H9 (cell line): ENCODE data around the gene PPM1H. TPM values are rescaled to one million over a fixed set of nuclear protein-coding genes. Genes with fewer than 3 reads are reported as not detected.

Experiments
- DNase-seq: peaks from one replicate; pipeline ENCODE4 v3.0.0-alpha.2; 2017
- H2AFZ ChIP-seq: one replicate; pipeline ENCODE4 v1.6.1; 2013; ENCODE audit warnings: mild to moderate bottlenecking, low read length, control low read depth, moderate library complexity
- H2AK5ac ChIP-seq: 2 replicates; pipeline ENCODE4 v1.6.1; 2013; ENCODE audit warnings: low read length, control low read depth, mixed read lengths; ENCODE audit not compliant: insufficient read length
- H2BK120ac ChIP-seq: one replicate; pipeline ENCODE4 v1.6.1; 2013; ENCODE audit warnings: low read depth, mild to moderate bottlenecking, low read length, control low read depth, inconsistent platforms; ENCODE audit not compliant: poor library complexity, severe bottlenecking
- H2BK12ac ChIP-seq: 2 replicates; pipeline ENCODE4 v1.6.1; 2013; ENCODE audit warnings: low read length, control low read depth, mixed read lengths, low read depth; ENCODE audit not compliant: insufficient read length
- H2BK15ac ChIP-seq: 2 replicates; pipeline ENCODE4 v1.6.1; 2013; ENCODE audit warnings: low read depth, low read length, control low read depth
- H2BK20ac ChIP-seq: one replicate; pipeline ENCODE4 v1.6.1; 2013; ENCODE audit warnings: low read depth, mild to moderate bottlenecking, low read length, control low read depth, inconsistent platforms; ENCODE audit not compliant: poor library complexity, severe bottlenecking
- H2BK5ac ChIP-seq: 2 replicates; pipeline ENCODE4 v1.6.1; 2013; ENCODE audit warnings: low read length, control low read depth, mixed read lengths; ENCODE audit not compliant: insufficient read length
- H3K14ac ChIP-seq: 2 replicates; pipeline ENCODE4 v1.6.1; 2013; ENCODE audit warnings: low read length, control low read depth; ENCODE audit not compliant: insufficient read depth
- H3K18ac ChIP-seq: 2 replicates; pipeline ENCODE4 v1.6.1; 2013; ENCODE audit warnings: low read depth, mild to moderate bottlenecking, mixed read lengths, low read length, control low read depth; ENCODE audit not compliant: insufficient read length
- H3K23ac ChIP-seq: 2 replicates; pipeline ENCODE4 v1.6.1; 2013; ENCODE audit warnings: low read length, control low read depth, mixed read lengths, low read depth; ENCODE audit not compliant: insufficient read length
- H3K23me2 ChIP-seq: 2 replicates; pipeline ENCODE4 v1.6.1; 2013; ENCODE audit warnings: low read depth, mild to moderate bottlenecking, mixed read lengths, low read length, control low read depth; ENCODE audit not compliant: insufficient read length, poor library complexity, severe bottlenecking
- H3K27ac ChIP-seq: 2 replicates; pipeline ENCODE4 v1.5.1; 2013; ENCODE audit warnings: low read length, control low read depth, mixed read lengths, low read depth; ENCODE audit not compliant: insufficient read length
- H3K27me3 ChIP-seq: 2 replicates; pipeline ENCODE4 v1.6.1; 2013; ENCODE audit warnings: low read length, control low read depth, inconsistent platforms; ENCODE audit not compliant: insufficient read depth
- H3K4ac ChIP-seq: 2 replicates; pipeline ENCODE4 v1.6.1; 2013; ENCODE audit warnings: low read depth, mild to moderate bottlenecking, control low read depth, inconsistent platforms, low read length, moderate library complexity
- H3K4me1 ChIP-seq: 2 replicates; pipeline ENCODE4 v1.6.1; 2013; ENCODE audit warnings: low read length, control low read depth, inconsistent platforms; ENCODE audit not compliant: insufficient read depth
- H3K4me2 ChIP-seq: 2 replicates; pipeline ENCODE4 v1.6.1; 2013; ENCODE audit warnings: low read length, control low read depth, mixed read lengths; ENCODE audit not compliant: insufficient read length, insufficient read depth
- H3K56ac ChIP-seq: 2 replicates; pipeline ENCODE4 v1.6.1; 2013; ENCODE audit warnings: low read depth, mild to moderate bottlenecking, mixed read lengths, low read length, control low read depth; ENCODE audit not compliant: insufficient read length
- H3K79me1 ChIP-seq: 2 replicates; pipeline ENCODE4 v1.6.1; 2013; ENCODE audit warnings: low read depth, mild to moderate bottlenecking, moderate library complexity, low read length, control low read depth, inconsistent platforms; ENCODE audit not compliant: insufficient read depth, poor library complexity, severe bottlenecking
- H3K79me2 ChIP-seq: 2 replicates; pipeline ENCODE4 v1.6.1; 2013; ENCODE audit warnings: low read length, control low read depth, inconsistent platforms; ENCODE audit not compliant: insufficient read depth
- H3K9ac ChIP-seq: 2 replicates; pipeline ENCODE4 v1.6.1; 2013; ENCODE audit warnings: low read length, control low read depth, mixed read lengths; ENCODE audit not compliant: insufficient read length; ENCODE audit errors: extremely low read depth
- H3K9me3 ChIP-seq: one replicate; pipeline ENCODE4 v1.6.1; 2013; ENCODE audit warnings: low read depth, low read length, inconsistent platforms; ENCODE audit not compliant: control insufficient read depth
- H3T11ph ChIP-seq: one replicate; pipeline ENCODE4 v1.6.1; 2013; ENCODE audit warnings: mild to moderate bottlenecking, low read length, control low read depth, inconsistent platforms
- H4K20me1 ChIP-seq: one replicate; pipeline ENCODE4 v1.6.1; 2013; ENCODE audit not compliant: control insufficient read depth, insufficient read length, insufficient read depth
- H4K5ac ChIP-seq: 2 replicates; pipeline ENCODE4 v1.6.1; 2013; ENCODE audit warnings: low read depth, mild to moderate bottlenecking, mixed read lengths, low read length, control low read depth; ENCODE audit not compliant: insufficient read length
- H4K8ac ChIP-seq: replicated peaks from 2 replicates; pipeline ENCODE4 v1.6.1; 2013; ENCODE audit warnings: low read length, control low read depth, mixed read lengths, low read depth; ENCODE audit not compliant: insufficient read length
- H4K91ac ChIP-seq: 2 replicates; pipeline ENCODE4 v1.6.1; 2013; ENCODE audit warnings: low read depth, mild to moderate bottlenecking, moderate library complexity, mixed read lengths, low read length, control low read depth; ENCODE audit not compliant: insufficient read length
- H3K27ac Mint-ChIP-seq, 3 experiments: 2 replicates in 2 of 3; 3 replicates in 1 of 3; pipeline ENCODE4 v1.8.0; 2020 to 2021; ENCODE audit warnings: mixed read lengths in 3 of 3, mild to moderate bottlenecking in 1 of 3, moderate library complexity in 1 of 3
- H3K27me3 Mint-ChIP-seq: 2 replicates; pipeline ENCODE4 v1.8.0; 2021; ENCODE audit warnings: low read depth, mild to moderate bottlenecking, moderate library complexity, mixed read lengths
- H3K36me3 Mint-ChIP-seq, 3 experiments: 2 replicates in 2 of 3; 3 replicates in 1 of 3; pipeline ENCODE4 v1.8.0; 2020 to 2021; ENCODE audit warnings: low read depth in 3 of 3, mixed read lengths in 3 of 3; ENCODE audit not compliant: insufficient read depth in 1 of 3
- H3K4me1 Mint-ChIP-seq, 2 experiments: 2 replicates each; pipeline ENCODE4 v1.8.0; 2020; ENCODE audit warnings: mixed read lengths in 2 of 2
- H3K4me3 Mint-ChIP-seq, 2 experiments: 2 replicates in 1 of 2; 3 replicates in 1 of 2; pipeline ENCODE4 v1.8.0; 2020 to 2021; ENCODE audit warnings: mild to moderate bottlenecking in 2 of 2, mixed read lengths in 2 of 2, moderate library complexity in 1 of 2
- H3K9me3 Mint-ChIP-seq, 2 experiments: 2 replicates in 1 of 2; 3 replicates in 1 of 2; pipeline ENCODE4 v1.8.0; 2020; ENCODE audit warnings: mild to moderate bottlenecking in 2 of 2, mixed read lengths in 2 of 2, moderate library complexity in 1 of 2
- CTCF ChIP-seq: fragments of 200-600 bp; sonication (generic); conservative IDR thresholded peaks from 3 replicates; pipeline ENCODE4 v1.8.0; 2021; ENCODE audit warnings: antibody characterized with exemption, mild to moderate bottlenecking
- whole genome bisulfite sequencing: extraction: QIAGEN DNeasy Blood & Tissue Kit; methylation state at CpG from one replicate; pipeline ENCODE4 v1.1.7; 2013; ENCODE audit warnings: missing lambda C conversion rate, low lambda C conversion rate, mixed read lengths; ENCODE audit not compliant: insufficient read length; ENCODE audit errors: extremely low coverage; 5-methylcytosine and 5-hydroxymethylcytosine counted together
- total RNA-seq: library from RNA; stranded (reverse); gene quantifications from 2 replicates; pipeline ENCODE4 v1.2.1, GENCODE V29; 2021

The PPM1H gene
- total RNA-seq, 1 experiment from 2014 or later: 22.1 TPM

GRCh38 chr12:62833634-62834033 lies 101.3 kb downstream of the PPM1H start:
- H3K27me3 ChIP-seq: no peaks in the 10 kb centered on the region
- no peak overlapping the region for H4K91ac ChIP-seq
- H3K9ac ChIP-seq: no peak overlapping the region
- no peak overlapping the region for H3K4me2 ChIP-seq
- H3K14ac ChIP-seq: no peak overlapping the region
- no peak overlapping the region for H3K27ac ChIP-seq
- H3K18ac ChIP-seq: no peak overlapping the region
- H2BK15ac ChIP-seq: no peak overlapping the region
- H3K23me2 ChIP-seq: no peaks in the 10 kb centered on the region
- Mint-ChIP-seq H3K27me3 (no peaks in the 10 kb centered on the region), H3K4me3 (no peak overlapping the region), H3K27ac (no peak overlapping the region), H3K9me3 (no peaks in the 10 kb centered on the region), H3K36me3 (peaks cover 8 to 17% (median 9%) of the 10 kb centered on the region in 3 experiments; a peak in 5 of 7 replicates), H3K4me1 (peaks cover 4 to 10% of the 10 kb centered on the region in 2 experiments; a peak in 3 of 4 replicates)
- H3K56ac ChIP-seq: no peak overlapping the region
- no peaks in the 10 kb centered on the region for H3K79me1 ChIP-seq
- DNase-seq: no peak
- H4K5ac ChIP-seq: no peak overlapping the region
- H2BK12ac ChIP-seq: no peak overlapping the region
- TF ChIP-seq CTCF: no peak
- H2AK5ac ChIP-seq: no peak overlapping the region
- no peak overlapping the region for H2BK5ac ChIP-seq
- H3K9me3 ChIP-seq: no peaks in the 10 kb centered on the region
- H3K4me1 ChIP-seq: no peaks in the 10 kb centered on the region; the same call in 1 of the 2 replicates
- no peaks in the 10 kb centered on the region; the same call in 1 of the 2 replicates for H3K79me2 ChIP-seq
- H3K23ac ChIP-seq: no peak overlapping the region
- H2AFZ ChIP-seq: no peak overlapping the region
- WGBS: no CpG with 5 or more reads among the region's 6 CpGs
- no peaks in the 10 kb centered on the region for H4K20me1 ChIP-seq
- H3K4ac ChIP-seq: no peak overlapping the region
- no peak overlapping the region for H2BK120ac ChIP-seq
- no peak overlapping the region for H2BK20ac ChIP-seq
- H4K8ac ChIP-seq: no peak overlapping the region
- H3T11ph ChIP-seq: no peak overlapping the region
